D721Med (cell line): ENCODE data around the gene RPP25L.
"Not testable (repeated sequence)": the region's sequence is repeated elsewhere in the genome, so short reads cannot be mapped to it uniquely, and the experiment has no call there.

Source experiments
- DNase-seq: peaks from one replicate; pipeline ENCODE4 v3.0.0; 2011; ENCODE audit warnings: low spot score; ENCODE audit not compliant: insufficient read length
- FAIRE-seq: peaks from 2 replicates; lab custom pipeline; 2011; peaks lifted over from hg19 to GRCh38; lab: Jason Lieb, UNC
- TF ChIP-seq, protein P1 (sequence below): IDR thresholded peaks from 2 replicates; pipeline ENCODE4 v1.5.1; 2012; ENCODE audit warnings: mild to moderate bottlenecking, control low read depth; ENCODE audit not compliant: insufficient read depth; ENCODE audit errors: missing control alignments

The RPP25L gene

DNA sequence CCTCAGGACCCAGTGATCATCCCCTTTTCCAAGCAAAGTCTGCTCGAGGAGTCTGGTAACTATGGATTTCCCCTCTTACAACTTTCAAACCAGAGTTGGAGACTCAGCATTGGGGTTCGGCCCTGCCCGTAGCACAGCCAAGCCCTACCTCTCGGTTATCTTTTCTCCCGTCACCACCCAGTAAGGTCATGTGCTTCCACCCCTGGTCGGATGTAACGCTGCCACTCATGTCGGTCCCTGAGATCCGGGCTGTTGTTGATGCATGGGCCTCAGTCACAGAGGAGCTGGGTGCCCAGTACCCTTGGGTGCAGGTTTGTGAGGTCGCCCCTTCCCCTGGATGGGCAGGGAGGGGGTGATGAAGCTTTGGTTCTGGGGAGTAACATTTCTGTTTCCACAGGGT, 35.8 kb upstream of the RPP25L start:
- TF ChIP-seq, protein P1, sequence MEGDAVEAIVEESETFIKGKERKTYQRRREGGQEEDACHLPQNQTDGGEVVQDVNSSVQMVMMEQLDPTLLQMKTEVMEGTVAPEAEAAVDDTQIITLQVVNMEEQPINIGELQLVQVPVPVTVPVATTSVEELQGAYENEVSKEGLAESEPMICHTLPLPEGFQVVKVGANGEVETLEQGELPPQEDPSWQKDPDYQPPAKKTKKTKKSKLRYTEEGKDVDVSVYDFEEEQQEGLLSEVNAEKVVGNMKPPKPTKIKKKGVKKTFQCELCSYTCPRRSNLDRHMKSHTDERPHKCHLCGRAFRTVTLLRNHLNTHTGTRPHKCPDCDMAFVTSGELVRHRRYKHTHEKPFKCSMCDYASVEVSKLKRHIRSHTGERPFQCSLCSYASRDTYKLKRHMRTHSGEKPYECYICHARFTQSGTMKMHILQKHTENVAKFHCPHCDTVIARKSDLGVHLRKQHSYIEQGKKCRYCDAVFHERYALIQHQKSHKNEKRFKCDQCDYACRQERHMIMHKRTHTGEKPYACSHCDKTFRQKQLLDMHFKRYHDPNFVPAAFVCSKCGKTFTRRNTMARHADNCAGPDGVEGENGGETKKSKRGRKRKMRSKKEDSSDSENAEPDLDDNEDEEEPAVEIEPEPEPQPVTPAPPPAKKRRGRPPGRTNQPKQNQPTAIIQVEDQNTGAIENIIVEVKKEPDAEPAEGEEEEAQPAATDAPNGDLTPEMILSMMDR: no peak
- no peak for FAIRE-seq
- no peak for DNase-seq

DNA sequence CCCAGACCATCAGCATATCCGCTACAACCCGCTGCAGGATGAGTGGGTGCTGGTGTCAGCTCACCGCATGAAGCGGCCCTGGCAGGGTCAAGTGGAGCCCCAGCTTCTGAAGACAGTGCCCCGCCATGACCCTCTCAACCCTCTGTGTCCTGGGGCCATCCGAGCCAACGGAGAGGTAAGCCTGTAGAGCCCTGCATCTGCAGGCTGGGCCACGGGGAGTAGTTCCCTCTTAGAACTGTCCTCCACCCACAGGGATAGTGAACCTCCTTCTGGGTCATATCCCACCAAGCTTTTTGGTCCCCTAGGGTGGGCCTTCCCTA, 35.1 kb upstream of the RPP25L start:
- FAIRE-seq (no peak), DNase-seq (no peak)
- TF ChIP-seq, protein P1: no peak

DNA sequence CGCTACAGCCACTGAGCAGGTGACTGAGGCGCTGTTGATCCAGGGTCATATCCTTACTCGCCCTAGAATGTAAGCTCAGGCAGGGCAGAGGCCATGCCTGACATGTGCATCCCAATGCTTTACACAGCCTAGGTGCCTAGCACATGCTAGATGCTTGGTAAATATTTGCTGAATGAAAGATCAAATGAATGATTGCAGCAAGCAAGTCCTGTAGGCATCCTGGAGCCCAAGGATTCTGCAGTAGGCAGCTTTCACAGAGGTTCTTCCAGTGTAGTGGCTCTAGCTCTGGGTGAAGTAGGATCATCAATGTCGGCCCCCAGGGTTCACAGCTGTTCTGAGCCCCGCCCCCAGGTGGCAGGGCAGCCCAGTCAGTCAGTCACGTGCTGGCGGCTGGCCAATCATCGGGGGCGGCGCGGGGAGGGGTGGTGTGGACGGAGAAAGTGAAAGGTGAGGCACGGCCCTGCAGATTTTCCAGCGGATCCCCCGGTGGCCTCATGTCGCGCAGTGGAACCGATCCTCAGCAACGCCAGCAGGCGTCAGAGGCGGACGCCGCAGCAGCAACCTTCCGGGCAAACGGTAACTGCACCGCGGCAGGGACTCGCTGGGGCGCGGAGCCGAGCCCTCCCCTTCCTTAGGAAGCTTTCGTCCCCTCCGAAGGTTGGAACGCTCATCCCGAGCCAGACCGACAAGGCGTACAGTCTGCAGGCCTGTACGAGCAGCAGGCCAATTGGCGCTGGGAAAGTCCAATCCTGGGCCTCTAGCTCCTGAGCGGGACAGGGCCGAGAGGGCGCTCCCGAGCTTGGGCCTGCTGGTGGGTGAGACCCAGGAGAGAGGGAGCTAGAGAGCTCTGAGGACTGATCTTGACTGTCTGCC, 34.5 kb upstream of the RPP25L start, which contains the start of gene GALT:
TSS of gene GALT (plus strand) at position 465 of the 873 bp plus-strand sequence. CDS start at position 495, 30 bp downstream.
- DNase-seq: peak; percentile 99
- TF ChIP-seq, protein P1: peak; percentile 39
- no peak for FAIRE-seq

DNA sequence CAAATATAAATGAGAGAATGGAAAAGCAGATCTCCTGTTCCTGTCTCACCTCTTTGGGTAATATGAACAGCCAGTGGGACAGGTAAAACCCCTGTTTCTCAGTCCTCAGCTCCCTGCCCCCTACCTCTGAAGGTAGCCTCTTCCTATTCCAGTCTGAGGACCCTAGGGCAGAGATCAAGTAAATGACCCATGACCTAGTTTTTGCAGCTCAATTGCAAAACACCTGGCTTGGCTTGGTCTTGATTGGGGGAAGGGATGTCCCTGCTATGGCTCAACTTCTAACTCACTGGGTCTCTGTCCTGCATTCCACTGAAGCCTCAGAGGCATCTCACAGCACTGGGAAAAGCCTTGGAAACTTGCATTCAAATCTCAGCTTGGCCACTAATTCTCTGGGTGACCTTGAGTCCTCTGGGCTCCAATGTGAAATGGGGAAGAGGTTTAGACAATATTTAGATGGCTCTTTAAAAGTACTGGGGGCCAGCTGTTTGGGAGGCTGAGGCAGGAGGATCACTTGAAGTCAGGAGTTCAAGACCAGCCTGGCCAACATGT, 32.9 kb upstream of the RPP25L start:
- no peak for DNase-seq
- TF ChIP-seq, protein P1: no peak
- no peak for FAIRE-seq

DNA sequence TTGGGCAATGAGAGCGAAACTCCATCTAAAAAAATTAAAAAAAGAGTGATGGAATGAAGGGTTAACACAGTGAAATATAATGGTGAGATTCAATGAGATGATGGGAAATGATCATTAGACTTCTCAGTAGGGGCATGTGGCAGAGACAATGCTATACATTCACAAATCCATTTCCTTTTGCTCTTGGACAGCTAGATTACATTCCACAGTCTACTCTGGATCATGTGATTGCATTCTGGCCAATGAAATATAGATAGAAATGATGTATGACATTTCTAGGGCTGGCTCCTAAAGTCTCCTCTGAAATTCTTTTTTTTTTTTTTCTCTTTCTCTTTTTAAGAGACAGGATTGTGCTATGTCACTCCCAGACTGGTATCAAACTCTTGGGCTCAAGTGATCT, 30.8 kb upstream of the RPP25L start:
- no peak for FAIRE-seq
- DNase-seq: no peak
- TF ChIP-seq, protein P1: no peak

DNA sequence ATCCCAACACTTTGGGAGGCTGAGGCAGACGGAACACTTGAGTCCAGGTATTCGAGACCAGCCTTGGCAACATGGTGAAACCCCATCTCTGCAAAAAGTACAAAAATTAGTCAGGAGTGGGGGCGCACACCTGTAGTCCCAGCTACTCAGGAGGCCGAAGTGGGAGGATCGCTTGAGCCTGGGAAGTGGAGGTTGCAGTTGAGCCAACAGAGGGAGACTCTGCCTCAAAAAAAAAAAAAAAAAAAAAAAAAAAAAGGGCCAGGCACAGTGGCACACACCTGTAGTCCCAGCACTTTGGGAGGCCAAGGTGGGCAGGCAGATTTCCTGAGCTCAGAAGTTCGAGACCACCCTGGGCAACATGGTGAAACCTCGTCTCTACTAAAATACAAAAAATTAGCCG, 27.4 kb upstream of the RPP25L start:
- FAIRE-seq: not testable (repeated sequence)

DNA sequence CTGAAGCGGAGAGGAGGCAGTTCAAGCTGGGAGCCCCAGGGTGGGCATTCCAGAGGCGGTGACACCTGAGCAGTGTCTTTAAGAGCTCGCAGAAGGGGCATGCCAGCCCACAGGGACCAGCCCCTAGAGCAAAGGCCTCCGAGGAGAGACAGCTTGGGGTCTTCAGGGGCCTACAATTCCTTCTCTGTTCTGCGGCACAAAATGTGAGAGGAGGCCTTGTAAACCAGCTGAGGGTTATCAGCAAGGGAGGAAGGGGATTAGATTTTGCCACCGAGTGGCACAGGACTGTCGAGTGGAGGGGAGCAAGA, 26.2 kb upstream of the RPP25L start:
- DNase-seq (no peak), FAIRE-seq (no peak)
- TF ChIP-seq, protein P1: no peak

More for the DNA sequence above, 27.4 kb upstream of the RPP25L start:
- not testable (repeated sequence) for DNase-seq
